RKO (cell line): ENCODE results near the gene THOP1.

Source experiments
- DNase-seq: peaks from one replicate; pipeline ENCODE4 v3.0.0-alpha.2; 2016; ENCODE audit warnings: low spot score

Gene THOP1

GRCh38 chr19:2817237-2817829 lies 32.0 kb downstream of the THOP1 start:
- DNase-seq: peak; percentile 79

GRCh38 chr19:2819540-2820111 lies 34.3 kb downstream of the THOP1 start, which contains the start of gene ZNF554:
TSS of gene ZNF554 (plus strand) at chr19:2819868. CDS start at chr19:2820072, 204 bp downstream.
- peak; percentile 96 for DNase-seq

GRCh38 chr19:2820112-2820702 lies 34.9 kb downstream of the THOP1 start:
- no peak for DNase-seq

- no peak for DNase-seq
These were observed 37.5 kb downstream of the THOP1 start for GRCh38 chr19:2822846-2823245.

GRCh38 chr19:2823646-2824045 lies 38.3 kb downstream of the THOP1 start:
- DNase-seq: no peak

GRCh38 chr19:2824129-2824528 lies 38.8 kb downstream of the THOP1 start:
- no peak for DNase-seq

GRCh38 chr19:2827022-2827421 lies 41.7 kb downstream of the THOP1 start:
- no peak for DNase-seq

GRCh38 chr19:2827840-2828489 lies 42.7 kb downstream of the THOP1 start:
- no peak for DNase-seq

- no peak for DNase-seq
These were observed 49.1 kb downstream of the THOP1 start for GRCh38 chr19:2834294-2834871.

- DNase-seq: no peak
These were observed 52.1 kb downstream of the THOP1 start for GRCh38 chr19:2837430-2837829.

GRCh38 chr19:2840794-2841791 lies 55.8 kb downstream of the THOP1 start, which contains the start of gene ZNF555:
TSS of gene ZNF555 (plus strand) at chr19:2841475. CDS start at chr19:2841573, 98 bp downstream.
- peak; percentile 99 for DNase-seq

GRCh38 chr19:2841855-2842574 lies 56.7 kb downstream of the THOP1 start:
- DNase-seq: no peak

GRCh38 chr19:2845107-2845506 lies 59.8 kb downstream of the THOP1 start:
- DNase-seq: no peak

- no peak for DNase-seq
These were observed 61.0 kb downstream of the THOP1 start for GRCh38 chr19:2846180-2846894.

- DNase-seq: no peak
These were observed 62.2 kb downstream of the THOP1 start for GRCh38 chr19:2847507-2847906.

- no peak for DNase-seq
These were observed 63.3 kb downstream of the THOP1 start for GRCh38 chr19:2848616-2849015.

- DNase-seq: no peak
These were observed 65.1 kb downstream of the THOP1 start for GRCh38 chr19:2850256-2850925.

- no peak for DNase-seq
These were observed 67.3 kb downstream of the THOP1 start for GRCh38 chr19:2852598-2852997.

GRCh38 chr19:2853015-2853606 lies 67.8 kb downstream of the THOP1 start:
- no peak for DNase-seq
